Bronchial epithelial cell (primary cell): ENCODE results near the gene KCNK2. TPM values are rescaled to one million over a fixed set of nuclear protein-coding genes. Genes with fewer than 3 reads are reported as not detected.

Experiments used
- DNase-seq: peaks from one replicate; pipeline ENCODE4 v3.0.0-alpha.2; 2010; ENCODE audit warnings: low read depth
- FAIRE-seq: peaks from 2 replicates; lab custom pipeline; 2011; peaks lifted over from hg19 to GRCh38; lab: Jason Lieb, UNC
- H3K27me3 ChIP-seq: 2 replicates; pipeline ENCODE4 v1.5.1; 2011; ENCODE audit warnings: low read length; ENCODE audit not compliant: control insufficient read depth, insufficient read depth
- H3K36me3 ChIP-seq: 2 replicates; pipeline ENCODE4 v1.5.1; 2011; ENCODE audit warnings: low read length; ENCODE audit not compliant: control insufficient read depth, insufficient read depth
- H3K4me3 ChIP-seq: 2 replicates; pipeline ENCODE4 v1.5.1; 2011; ENCODE audit warnings: mild to moderate bottlenecking, low read depth, low read length, control low read depth
- CTCF ChIP-seq: IDR thresholded peaks from 2 replicates; pipeline ENCODE4 v1.5.1; 2011; ENCODE audit warnings: mild to moderate bottlenecking, moderate library complexity, low read length, control low read depth, inconsistent platforms; ENCODE audit not compliant: insufficient read depth, severe bottlenecking
- total RNA-seq: library from RNA; depleted of rRNA; stranded (reverse); fragments of >200 nt; gene quantifications from 2 replicates; pipeline ENCODE4 v1.2.1, GENCODE V29; 2014

The KCNK2 gene
- total RNA-seq, 1 donor from 2014 or later = 1.3 TPM

GRCh38 chr1:215140135-215140534, 57.6 kb downstream of the KCNK2 start:
- no peak for TF ChIP-seq CTCF
- no peaks in the 10 kb centered on the region for H3K27me3 ChIP-seq
- no peaks in the 10 kb centered on the region for H3K36me3 ChIP-seq
- FAIRE-seq (no peak), DNase-seq (peak; percentile 48)
- no peak overlapping the region for H3K4me3 ChIP-seq

- no peaks in the 10 kb centered on the region for H3K27me3 ChIP-seq
- no peak for TF ChIP-seq CTCF
- no peak overlapping the region for H3K4me3 ChIP-seq
- FAIRE-seq (no peak), DNase-seq (no peak)
- no peaks in the 10 kb centered on the region for H3K36me3 ChIP-seq
Observed at GRCh38 chr1:215141460-215141859, 58.9 kb downstream of the KCNK2 start.

- no peak for FAIRE-seq
Observed at GRCh38 chr1:215143497-215143896, 61.0 kb downstream of the KCNK2 start.

GRCh38 chr1:215146240-215146975, 63.9 kb downstream of the KCNK2 start:
- peak; percentile 55 for DNase-seq
- no peak overlapping the region for H3K4me3 ChIP-seq
- H3K27me3 ChIP-seq = no peaks in the 10 kb centered on the region
- no peak for FAIRE-seq
- TF ChIP-seq CTCF = peak; percentile 58
- no peaks in the 10 kb centered on the region for H3K36me3 ChIP-seq

More at GRCh38 chr1:215143497-215143896, 61.0 kb downstream of the KCNK2 start:
- Histone ChIP-seq H3K4me3 (no peak overlapping the region), H3K36me3 (no peaks in the 10 kb centered on the region), H3K27me3 (no peaks in the 10 kb centered on the region)
- TF ChIP-seq CTCF = no peak
- DNase-seq = no peak

- no peak overlapping the region for H3K4me3 ChIP-seq
Observed at GRCh38 chr1:215147024-215147423, 64.5 kb downstream of the KCNK2 start.

More at GRCh38 chr1:215147024-215147423, 64.5 kb downstream of the KCNK2 start:
- no peak for TF ChIP-seq CTCF
- DNase-seq (no peak), FAIRE-seq (no peak)
- H3K36me3 ChIP-seq = no peaks in the 10 kb centered on the region
- H3K27me3 ChIP-seq = no peaks in the 10 kb centered on the region
